Mesendoderm (in vitro differentiated cells): ENCODE data around the gene GPBP1L1.

ENCODE experiments used
- DNase-seq: peaks from one replicate; pipeline ENCODE4 v3.0.0; 2013
- H2AK5ac ChIP-seq: 2 replicates; pipeline ENCODE4 v1.6.1; 2013; ENCODE audit warnings: low read length, inconsistent platforms
- H2BK120ac ChIP-seq: 2 replicates; pipeline ENCODE4 v1.6.1; 2013; ENCODE audit warnings: low read depth, mild to moderate bottlenecking, low read length, moderate library complexity, mixed read lengths
- H2BK15ac ChIP-seq: replicated peaks from 2 replicates; pipeline ENCODE4 v1.6.1; 2013; ENCODE audit warnings: low read depth, mild to moderate bottlenecking, moderate library complexity
- H2BK5ac ChIP-seq: 2 replicates; pipeline ENCODE4 v1.6.1; 2013; ENCODE audit warnings: low read length, inconsistent platforms
- H3K18ac ChIP-seq: 2 replicates; pipeline ENCODE4 v1.6.1; 2013; ENCODE audit warnings: mild to moderate bottlenecking, low read length, mixed read lengths
- H3K23ac ChIP-seq: one replicate; pipeline ENCODE4 v1.6.1; 2013; ENCODE audit warnings: low read length
- H3K27ac ChIP-seq: 2 replicates; pipeline ENCODE4 v1.5.1; 2013; ENCODE audit warnings: low read depth, mild to moderate bottlenecking, inconsistent platforms, low read length, moderate library complexity
- H3K27me3 ChIP-seq: 2 replicates; pipeline ENCODE4 v1.6.1; 2013; ENCODE audit warnings: low read length, control low read depth, mild to moderate bottlenecking, inconsistent platforms; ENCODE audit not compliant: insufficient read depth, poor library complexity
- H3K36me3 ChIP-seq: 2 replicates; pipeline ENCODE4 v1.6.1; 2013; ENCODE audit warnings: low read length, inconsistent platforms; ENCODE audit not compliant: control insufficient read depth, insufficient read depth
- H3K4ac ChIP-seq: one replicate; pipeline ENCODE4 v1.6.1; 2013; ENCODE audit warnings: low read depth, mild to moderate bottlenecking, low read length, moderate library complexity
- H3K4me1 ChIP-seq: 2 replicates; pipeline ENCODE4 v1.6.1; 2013; ENCODE audit warnings: low read depth, low read length, inconsistent platforms; ENCODE audit not compliant: control insufficient read depth
- H3K4me2 ChIP-seq: 2 replicates; pipeline ENCODE4 v1.6.1; 2013; ENCODE audit warnings: low read length
- H3K4me3 ChIP-seq: 2 replicates; pipeline ENCODE4 v1.5.1; 2013; ENCODE audit warnings: mild to moderate bottlenecking, low read length
- H3K56ac ChIP-seq: one replicate; pipeline ENCODE4 v1.6.1; 2013; ENCODE audit warnings: low read length
- H3K79me1 ChIP-seq: 2 replicates; pipeline ENCODE4 v1.6.1; 2013; ENCODE audit warnings: low read length, inconsistent platforms
- H3K79me2 ChIP-seq: 2 replicates; pipeline ENCODE4 v1.6.1; 2013; ENCODE audit warnings: mild to moderate bottlenecking, low read length; ENCODE audit not compliant: control insufficient read depth, insufficient read depth
- H3K9ac ChIP-seq: 2 replicates; pipeline ENCODE4 v1.6.1; 2013; ENCODE audit warnings: low read length, inconsistent platforms
- H4K5ac ChIP-seq: one replicate; pipeline ENCODE4 v1.6.1; 2013; ENCODE audit warnings: low read length
- H4K8ac ChIP-seq: one replicate; pipeline ENCODE4 v1.6.1; 2013; ENCODE audit warnings: low read depth, mild to moderate bottlenecking, control low read depth, low read length, moderate library complexity
- WGBS: extraction: QIAGEN DNeasy Blood & Tissue Kit; methylation state at CpG from one replicate; pipeline ENCODE4 v1.1.7; 2013; ENCODE audit warnings: low lambda C conversion rate, missing lambda C conversion rate; ENCODE audit not compliant: insufficient coverage; ENCODE audit errors: extremely low coverage; 5-methylcytosine and 5-hydroxymethylcytosine counted together

The GPBP1L1 gene

DNA sequence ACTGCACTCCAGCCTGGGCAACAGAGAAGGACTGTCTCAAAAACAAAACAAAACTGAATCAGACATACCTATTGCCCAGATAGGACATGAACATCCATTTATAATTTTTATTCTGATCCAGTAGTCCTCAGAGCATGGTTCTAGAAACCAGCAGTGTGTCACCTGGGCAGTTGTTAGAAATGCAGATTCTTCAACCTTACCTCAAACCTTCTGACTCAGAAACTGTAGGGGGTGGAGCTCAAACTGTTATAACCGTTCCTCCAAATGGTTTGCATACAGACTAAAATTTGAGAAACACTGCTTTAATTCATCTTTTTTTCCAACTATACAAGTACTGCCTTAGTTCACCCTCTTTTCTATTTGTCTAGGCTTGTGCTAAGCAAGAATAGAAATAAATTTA is 96.5 kb downstream of the GPBP1L1 start:
- no peak for DNase-seq
- Histone ChIP-seq H3K79me1 (no peaks in the 10 kb centered on the region), H3K23ac (no peak overlapping the region), H4K5ac (no peak overlapping the region), H3K4me2 (no peak overlapping the region), H3K56ac (no peak overlapping the region), H2BK120ac (no peak overlapping the region), H2AK5ac (no peak overlapping the region), H3K9ac (no peak overlapping the region), H3K36me3 (peaks cover 7% of the 10 kb centered on the region), H3K79me2 (peaks cover 86% of the 10 kb centered on the region), H3K18ac (no peak overlapping the region), H3K27ac (no peak overlapping the region), H2BK15ac (no peak overlapping the region), H4K8ac (no peak overlapping the region), H2BK5ac (no peak overlapping the region), H3K4me3 (no peak overlapping the region), H3K27me3 (no peaks in the 10 kb centered on the region), H3K4ac (no peak overlapping the region), H3K4me1 (no peaks in the 10 kb centered on the region)
- WGBS: no CpG with 5 or more reads among the region's 1 CpG

DNA sequence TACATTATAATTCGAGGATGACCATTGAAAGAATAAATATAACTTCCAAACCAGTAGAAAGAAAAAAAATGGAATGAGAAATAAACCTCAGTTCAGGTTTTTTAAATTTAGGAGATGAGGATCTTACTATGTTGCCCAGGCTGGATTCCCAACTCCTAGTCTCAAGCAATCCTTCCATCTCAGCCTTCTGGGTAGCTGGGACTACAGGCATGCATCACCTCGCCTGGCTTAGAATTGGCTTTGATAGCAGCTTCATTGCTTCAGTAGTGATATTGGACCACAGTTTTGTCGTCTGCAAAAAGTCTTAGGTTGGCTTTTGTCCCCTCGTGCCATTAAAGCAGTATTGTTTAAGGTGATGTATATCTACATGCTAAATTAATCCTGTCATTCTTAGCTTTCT is 99.6 kb downstream of the GPBP1L1 start:
- H3K79me2 ChIP-seq: peaks cover 71% of the 10 kb centered on the region
- H2BK15ac ChIP-seq: no peak overlapping the region
- H4K5ac ChIP-seq: no peak overlapping the region
- no peaks in the 10 kb centered on the region for H3K36me3 ChIP-seq
- no peak overlapping the region for H3K4me2 ChIP-seq
- H4K8ac ChIP-seq: no peak overlapping the region
- DNase-seq: no peak
- no peaks in the 10 kb centered on the region for H3K79me1 ChIP-seq
- no peaks in the 10 kb centered on the region for H3K4me1 ChIP-seq
- H2BK5ac ChIP-seq: no peak overlapping the region
- H3K4ac ChIP-seq: no peak overlapping the region
- WGBS: no CpG with 5 or more reads among the region's 4 CpGs
- no peak overlapping the region for H3K27ac ChIP-seq
- H3K27me3 ChIP-seq: no peaks in the 10 kb centered on the region
- H3K9ac ChIP-seq: no peak overlapping the region
- H2BK120ac ChIP-seq: no peak overlapping the region
- no peak overlapping the region for H3K4me3 ChIP-seq
- no peak overlapping the region for H2AK5ac ChIP-seq
- no peak overlapping the region for H3K23ac ChIP-seq
- H3K56ac ChIP-seq: no peak overlapping the region
- H3K18ac ChIP-seq: no peak overlapping the region

DNA sequence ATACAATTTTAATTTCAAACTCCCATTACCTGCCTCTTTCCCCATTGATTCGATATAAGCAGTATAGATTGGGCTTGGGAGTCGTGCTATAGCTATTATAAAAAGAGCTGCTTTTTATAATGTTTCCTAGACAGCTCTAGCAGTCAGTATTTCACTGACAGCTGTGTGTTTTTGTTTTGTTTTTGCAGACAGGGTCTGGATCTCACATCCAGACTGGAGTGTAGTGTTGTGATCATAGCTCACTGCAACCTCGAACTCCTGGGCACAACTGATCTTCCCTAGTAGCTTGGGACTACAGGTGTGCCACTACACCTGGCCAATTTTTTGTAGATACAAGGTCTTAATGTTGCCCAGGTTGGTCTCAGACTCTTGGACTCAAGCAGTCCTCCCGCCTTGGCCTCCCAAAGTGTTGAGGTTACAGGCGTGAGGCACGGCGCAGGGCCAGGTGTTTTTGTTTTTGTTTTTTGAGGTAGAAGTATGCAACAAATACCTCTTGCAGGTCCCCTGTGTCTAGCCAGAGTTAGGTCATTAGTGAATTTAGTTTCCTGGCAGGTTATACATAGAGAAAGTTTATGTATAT is 100.7 kb downstream of the GPBP1L1 start:
- H2AK5ac ChIP-seq: no peak overlapping the region
- no peaks in the 10 kb centered on the region for H3K4me1 ChIP-seq
- peak; percentile 22 for DNase-seq
- peaks cover 62% of the 10 kb centered on the region for H3K79me2 ChIP-seq
- peak overlapping the region; percentile 60 for H3K23ac ChIP-seq
- no peaks in the 10 kb centered on the region for H3K36me3 ChIP-seq
- no peak overlapping the region for H4K8ac ChIP-seq
- no peak overlapping the region for H4K5ac ChIP-seq
- peak overlapping the region; percentile 84 for H3K9ac ChIP-seq
- no peak overlapping the region for H2BK120ac ChIP-seq
- peak overlapping the region; percentile 86 for H3K4me2 ChIP-seq
- no peak overlapping the region for H3K18ac ChIP-seq
- no peaks in the 10 kb centered on the region for H3K79me1 ChIP-seq
- no peaks in the 10 kb centered on the region for H3K27me3 ChIP-seq
- peak overlapping the region; percentile 95 for H3K4me3 ChIP-seq
- WGBS: no CpG with 5 or more reads among the region's 7 CpGs
- no peak overlapping the region for H2BK15ac ChIP-seq
- no peak overlapping the region for H3K4ac ChIP-seq
- no peak overlapping the region for H2BK5ac ChIP-seq
- no peak overlapping the region for H3K27ac ChIP-seq
- H3K56ac ChIP-seq: peak overlapping the region; percentile 87

DNA sequence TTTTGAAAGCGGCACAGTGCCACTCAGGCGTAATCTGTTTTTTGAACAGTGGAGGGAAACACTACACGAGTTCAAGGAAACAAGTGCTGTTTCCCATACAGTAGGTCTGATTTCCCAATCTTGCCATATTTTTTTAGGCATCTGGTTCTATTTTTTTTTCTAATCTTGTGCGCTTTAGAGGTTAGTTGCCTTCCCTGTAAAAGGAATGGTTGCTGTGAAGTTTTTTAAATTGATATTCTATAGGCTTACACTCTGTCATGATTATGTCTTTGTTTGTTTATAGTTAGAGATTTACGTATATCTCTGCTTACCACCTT is 101.3 kb downstream of the GPBP1L1 start:
- Histone ChIP-seq H3K4me1 (no peaks in the 10 kb centered on the region), H3K79me2 (peaks cover 58% of the 10 kb centered on the region), H3K23ac (no peak overlapping the region), H4K8ac (no peak overlapping the region), H3K4me2 (peak overlapping the region; percentile 86), H3K56ac (peak overlapping the region; percentile 87), H3K4ac (no peak overlapping the region), H3K79me1 (no peaks in the 10 kb centered on the region), H3K4me3 (peak overlapping the region; percentile 95), H3K36me3 (no peaks in the 10 kb centered on the region), H3K27me3 (no peaks in the 10 kb centered on the region), H2BK5ac (no peak overlapping the region), H2AK5ac (peak overlapping the region; percentile 68), H2BK15ac (no peak overlapping the region), H4K5ac (no peak overlapping the region), H3K9ac (peak overlapping the region; percentile 84), H2BK120ac (no peak overlapping the region), H3K27ac (no peak overlapping the region), H3K18ac (no peak overlapping the region)
- WGBS: no CpG with 5 or more reads among the region's 5 CpGs
- DNase-seq: no peak

DNA sequence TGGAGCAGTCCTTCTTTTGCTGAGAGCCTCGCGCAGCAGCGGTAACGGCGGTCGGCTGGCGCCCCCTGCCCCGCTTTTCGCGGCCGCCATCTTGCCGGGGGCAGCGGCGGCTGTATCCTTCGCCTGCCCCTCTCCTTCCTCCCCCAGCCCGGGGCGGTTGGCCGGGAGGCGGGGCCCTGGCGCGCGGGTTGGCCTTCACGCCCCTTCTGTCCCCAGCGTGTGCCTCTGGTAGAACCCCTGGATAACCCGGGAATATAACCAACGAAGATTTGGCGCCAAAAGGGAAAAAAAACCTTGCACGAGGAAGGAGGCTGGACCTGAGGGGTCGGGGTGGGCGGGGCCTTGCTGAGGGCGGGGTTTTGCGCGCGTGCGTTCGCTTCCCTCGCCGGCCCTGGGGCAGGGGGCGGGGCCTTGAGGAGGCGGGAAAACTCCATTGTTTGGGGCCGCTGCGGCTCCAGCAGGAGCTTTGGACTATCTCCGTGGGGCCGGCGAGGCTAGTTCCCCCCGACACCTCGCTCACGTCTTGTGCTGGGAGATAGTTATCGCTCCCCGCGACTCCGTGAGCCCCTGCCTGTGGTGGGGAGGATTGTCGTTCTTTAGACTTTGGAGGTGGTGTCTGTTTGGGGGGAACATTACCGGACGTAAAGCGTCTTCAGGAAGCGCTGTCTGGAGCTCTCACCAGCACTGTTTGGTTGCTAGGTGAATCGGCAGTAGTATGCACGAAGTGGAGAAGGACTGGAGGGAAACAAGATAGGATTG is 101.8 kb downstream of the GPBP1L1 start:
- Histone ChIP-seq H3K4me2 (peak overlapping the region; percentile 86), H3K4me1 (no peaks in the 10 kb centered on the region), H3K79me2 (peaks cover 53% of the 10 kb centered on the region), H3K79me1 (no peaks in the 10 kb centered on the region), H4K8ac (no peak overlapping the region), H3K27ac (peak overlapping the region; percentile 47), H2BK15ac (no peak overlapping the region), H3K27me3 (no peaks in the 10 kb centered on the region), H3K18ac (peak overlapping the region; percentile 69), H2BK5ac (peak overlapping the region; percentile 81), H3K9ac (peak overlapping the region; percentile 90), H3K4me3 (peak overlapping the region; percentile 95), H2AK5ac (peak overlapping the region; percentile 68), H3K36me3 (no peaks in the 10 kb centered on the region), H4K5ac (no peak overlapping the region), H3K23ac (peak overlapping the region; percentile 34), H3K56ac (peak overlapping the region; percentile 94), H3K4ac (peak overlapping the region; percentile 86), H2BK120ac (no peak overlapping the region)
- DNase-seq: peak; percentile 96
- WGBS: no CpG with 5 or more reads among the region's 59 CpGs
